Activated effector memory CD4-positive, alpha-beta T cell treated with Interleukin-2 at 50 U/mL for 16 hours (primary cell): ENCODE results near the gene GLS.
"Not testable (repeated sequence)": the region's sequence is repeated elsewhere in the genome, so short reads cannot be mapped to it uniquely, and the experiment has no call there.

Experiments
- DNase-seq: peaks from one replicate; pipeline ENCODE4 v3.0.0-alpha.2; 2020

GLS gene

DNA sequence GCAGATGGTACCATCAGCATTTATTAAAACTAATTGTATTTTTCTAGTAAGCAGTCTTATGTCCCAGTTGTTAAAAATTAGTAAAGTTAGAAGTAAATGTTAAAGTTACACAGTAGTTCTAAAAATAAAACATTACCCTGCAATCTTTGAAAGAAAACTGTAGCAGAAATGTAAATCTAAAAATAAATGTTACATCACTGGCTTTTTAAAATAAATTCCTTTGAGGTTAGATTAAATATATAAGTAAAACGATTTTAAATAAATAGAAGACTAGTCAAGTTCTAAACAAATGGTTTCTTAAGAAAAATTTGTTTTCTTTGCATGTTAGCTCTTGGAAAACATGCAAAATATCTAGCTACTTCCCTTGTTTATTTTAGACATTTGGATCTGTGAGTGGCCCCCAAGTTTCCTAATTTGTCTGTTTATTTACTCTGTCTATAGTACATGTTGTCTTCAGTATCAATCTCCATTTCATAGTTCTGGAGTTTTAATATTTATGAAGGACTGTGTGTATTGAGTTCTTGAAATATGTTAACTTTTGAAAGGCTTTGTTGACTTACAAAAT is 58.2 kb downstream of the GLS start:
- DNase-seq: no peak

DNA sequence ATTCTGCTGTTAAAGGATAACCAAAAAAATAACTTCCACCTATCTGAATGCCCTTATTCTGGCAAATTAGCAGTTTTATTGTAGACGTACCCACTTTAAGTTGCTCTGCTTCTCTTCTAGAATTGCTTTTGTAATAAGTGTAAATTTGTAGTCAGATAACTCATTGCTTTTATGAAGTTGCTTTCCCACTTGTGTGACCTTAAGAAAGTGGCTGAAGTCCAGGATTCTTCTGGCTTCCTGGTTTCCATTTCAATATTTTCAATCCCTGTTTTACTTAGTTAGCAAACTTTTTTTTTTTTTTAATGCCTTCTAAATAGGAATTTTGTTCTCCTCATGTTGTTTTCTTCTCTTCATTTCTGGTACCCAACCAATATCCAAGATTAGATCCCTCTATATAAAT is 59.8 kb downstream of the GLS start:
- no peak for DNase-seq

DNA sequence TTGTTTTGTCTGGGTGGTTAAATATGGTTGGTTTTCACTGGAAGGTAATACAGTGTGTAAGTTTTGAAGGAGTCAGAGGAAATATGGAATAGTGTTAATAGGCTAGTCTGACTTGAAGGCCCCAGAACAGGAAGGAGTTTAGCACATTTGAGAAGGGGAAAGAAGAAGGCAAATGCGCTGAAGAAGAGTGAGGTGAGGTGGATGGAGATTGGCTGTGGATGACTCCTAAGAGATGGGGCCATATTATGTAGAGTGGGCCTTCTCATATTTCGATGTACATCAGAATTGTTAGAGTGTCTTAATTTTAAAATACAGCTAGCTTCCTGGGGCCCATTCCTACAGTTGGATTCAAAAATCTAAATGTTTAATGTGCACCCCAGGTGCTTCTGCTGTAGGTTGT is 61.0 kb downstream of the GLS start:
- DNase-seq: no peak

DNA sequence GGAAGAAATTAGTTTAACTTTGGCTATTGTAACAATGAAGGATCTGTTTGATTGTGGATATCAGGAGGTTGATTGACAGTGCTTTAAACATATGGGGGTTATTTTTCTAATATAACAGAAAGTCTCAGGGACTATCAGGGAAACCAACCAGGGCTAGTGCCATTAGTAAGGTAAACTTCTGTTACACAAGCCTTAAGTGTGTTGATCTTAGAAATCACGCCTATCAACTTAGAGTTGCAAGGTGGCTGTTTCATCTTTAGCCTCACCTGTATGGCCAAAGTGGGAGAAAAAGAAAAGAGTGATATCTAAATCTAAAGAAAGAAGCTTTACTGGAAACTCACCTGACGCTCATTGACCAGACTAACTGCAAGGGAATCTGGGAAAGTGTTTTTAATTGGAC is 62.1 kb downstream of the GLS start:
- DNase-seq: no peak

DNA sequence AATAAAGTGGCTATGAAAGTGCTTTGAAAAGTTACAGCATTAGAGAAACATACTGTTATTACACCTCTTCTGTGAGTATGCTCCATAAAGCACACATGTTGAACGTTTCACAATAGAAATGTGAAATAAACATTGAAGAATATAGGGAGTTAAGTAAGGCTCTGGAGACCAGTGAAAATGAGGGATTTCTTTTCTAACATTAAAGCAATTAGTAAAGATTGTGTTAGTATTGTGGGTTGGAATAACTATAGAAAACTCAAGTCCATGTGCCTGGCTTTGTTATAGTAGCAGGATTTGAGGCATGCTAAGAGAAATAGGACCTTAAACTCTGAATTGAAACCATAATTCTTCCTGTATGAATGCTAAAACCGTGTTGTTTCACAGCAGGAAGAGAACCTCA is 63.1 kb downstream of the GLS start:
- DNase-seq: no peak

DNA sequence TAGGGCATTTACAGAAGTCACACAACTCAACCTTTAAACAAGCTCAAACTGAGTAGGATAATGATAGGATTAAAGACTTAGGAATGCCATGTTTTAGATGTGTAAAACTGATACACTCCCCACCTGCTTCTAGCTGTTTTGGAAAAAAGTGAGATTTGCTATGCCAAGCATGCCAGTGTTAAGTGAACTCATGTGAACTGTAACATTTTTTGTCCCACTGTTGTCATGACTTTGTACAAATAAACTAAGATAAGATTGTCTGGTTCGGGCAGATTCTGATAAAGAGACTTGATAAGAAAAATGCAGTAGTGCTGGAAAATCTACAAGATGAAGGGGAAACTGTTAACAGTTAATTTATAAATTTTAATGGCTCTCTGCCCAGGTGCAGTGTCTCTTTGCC is 66.5 kb downstream of the GLS start:
- no peak for DNase-seq

DNA sequence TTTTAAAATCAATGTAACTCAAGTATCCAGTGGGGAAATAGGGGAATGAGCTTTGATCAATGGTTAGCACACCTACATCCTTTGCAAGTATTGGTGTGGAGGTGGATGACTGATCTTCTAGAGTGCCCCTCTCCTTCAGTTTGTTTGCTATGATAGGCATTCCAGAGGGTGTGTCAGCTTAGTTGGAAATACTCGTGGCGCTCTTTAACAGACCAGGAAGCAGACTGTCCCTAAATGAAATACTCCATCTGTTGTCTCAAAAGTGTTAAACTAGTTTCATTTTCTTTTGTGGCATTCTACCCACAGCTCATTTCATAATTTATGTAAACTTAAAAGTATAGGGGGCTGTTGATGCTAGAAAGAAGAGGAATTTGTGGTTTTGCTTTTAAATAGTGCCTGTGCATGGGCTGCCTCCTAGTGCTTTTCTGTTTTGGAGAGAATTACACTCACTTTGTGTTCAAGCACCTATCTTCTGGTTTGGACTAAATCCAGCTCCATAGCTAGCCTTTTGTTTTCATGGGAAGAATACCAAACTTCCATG is 67.2 kb downstream of the GLS start:
- no peak for DNase-seq

DNA sequence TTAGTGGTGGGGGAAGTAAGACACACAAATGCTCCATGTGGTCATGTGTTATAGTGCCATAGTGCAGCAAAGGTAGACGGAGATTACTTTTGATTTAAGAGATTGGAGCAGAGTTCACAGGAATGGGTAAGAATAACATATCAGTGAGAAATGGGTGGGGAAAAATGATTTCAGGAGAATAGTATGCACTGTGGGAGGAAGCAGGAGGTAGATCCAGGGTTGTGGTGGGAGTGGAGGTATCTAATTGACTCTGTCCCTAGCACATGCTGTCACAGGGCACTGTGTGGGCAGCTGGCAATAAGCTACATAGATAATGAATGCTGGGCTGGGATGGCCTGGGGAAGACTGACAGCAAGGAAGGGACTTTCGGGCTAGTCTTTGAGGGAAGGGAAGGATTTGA is 68.0 kb downstream of the GLS start:
- DNase-seq: no peak

DNA sequence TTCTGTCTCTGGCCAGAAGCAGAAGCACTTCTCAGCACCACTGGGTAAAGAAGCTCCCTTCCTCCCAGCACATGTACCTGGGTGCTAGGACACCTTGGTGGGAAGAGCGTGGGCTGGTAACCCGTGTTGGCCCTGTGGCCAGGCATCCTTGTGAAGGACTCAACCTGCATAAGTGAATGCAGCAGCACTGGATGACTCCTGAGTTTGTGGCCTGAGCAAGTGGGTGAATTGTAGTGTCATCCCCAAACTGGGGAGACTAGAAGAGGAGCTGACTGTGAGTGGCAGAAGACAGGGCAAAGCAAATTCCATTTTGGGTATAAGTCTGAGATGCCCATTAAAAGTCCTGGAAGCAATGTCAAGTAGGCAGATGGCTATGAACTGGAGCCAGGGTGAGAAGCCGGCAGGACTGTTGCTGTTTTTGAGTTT is 70.0 kb downstream of the GLS start:
- DNase-seq: no peak

DNA sequence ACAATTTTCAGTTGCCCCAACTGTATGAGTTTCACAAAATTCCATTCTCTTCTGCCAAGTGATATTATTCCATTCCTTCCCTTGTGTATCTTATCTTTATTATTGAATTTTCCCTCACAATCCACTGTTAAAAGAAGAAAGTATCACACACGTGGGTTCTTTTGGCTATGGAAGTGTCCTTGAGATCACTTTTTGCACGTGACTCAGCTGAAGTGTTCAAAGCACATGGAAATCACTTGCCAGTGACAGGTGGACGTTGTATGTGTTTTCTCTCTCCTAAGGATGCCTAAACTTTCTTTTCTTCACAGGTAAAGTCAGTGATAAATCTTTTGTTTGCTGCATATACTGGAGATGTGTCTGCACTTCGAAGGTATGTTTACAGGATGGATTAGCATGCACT is 72.6 kb downstream of the GLS start:
- no peak for DNase-seq

DNA sequence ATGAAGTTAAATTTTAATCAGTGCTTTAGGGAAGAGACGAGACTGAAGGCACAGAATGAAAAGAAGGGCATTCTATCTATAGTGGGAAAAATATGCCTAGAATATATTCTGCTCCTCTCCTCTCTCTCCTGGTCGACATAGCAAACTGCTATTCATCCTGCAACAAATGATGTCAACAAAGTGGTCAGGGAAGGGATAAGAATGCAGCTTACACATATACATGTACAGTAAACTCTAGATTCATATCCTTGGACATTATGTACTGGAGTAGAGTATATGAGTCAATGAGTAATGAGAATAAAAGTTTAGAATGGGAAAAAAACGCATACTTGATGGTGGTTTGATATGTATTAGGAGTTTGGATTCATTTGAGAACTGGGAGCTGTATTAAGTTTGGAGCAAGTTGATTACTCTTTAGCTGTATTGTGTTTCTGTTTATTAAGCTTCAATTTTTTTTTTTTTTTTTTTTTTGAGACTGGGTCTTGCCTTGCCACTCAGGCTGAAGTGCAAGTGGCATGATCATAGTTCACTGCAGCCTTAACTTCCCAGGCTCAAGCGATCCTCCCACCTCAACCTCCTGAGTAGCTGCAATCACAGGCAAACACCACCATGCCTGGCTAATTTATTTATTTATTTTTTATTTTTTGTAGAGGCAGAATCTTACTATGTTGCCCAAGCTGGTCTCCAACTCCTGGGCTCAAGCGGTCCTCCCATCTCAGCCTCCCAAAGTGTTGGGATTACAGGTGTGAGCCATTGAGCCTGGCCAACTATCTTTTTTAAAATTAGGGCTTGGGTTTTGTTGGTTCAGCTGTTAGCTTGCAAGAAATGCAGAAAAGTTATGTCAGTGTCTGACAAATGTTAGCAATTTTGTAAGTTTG is 79.5 kb downstream of the GLS start:
- DNase-seq: no peak

DNA sequence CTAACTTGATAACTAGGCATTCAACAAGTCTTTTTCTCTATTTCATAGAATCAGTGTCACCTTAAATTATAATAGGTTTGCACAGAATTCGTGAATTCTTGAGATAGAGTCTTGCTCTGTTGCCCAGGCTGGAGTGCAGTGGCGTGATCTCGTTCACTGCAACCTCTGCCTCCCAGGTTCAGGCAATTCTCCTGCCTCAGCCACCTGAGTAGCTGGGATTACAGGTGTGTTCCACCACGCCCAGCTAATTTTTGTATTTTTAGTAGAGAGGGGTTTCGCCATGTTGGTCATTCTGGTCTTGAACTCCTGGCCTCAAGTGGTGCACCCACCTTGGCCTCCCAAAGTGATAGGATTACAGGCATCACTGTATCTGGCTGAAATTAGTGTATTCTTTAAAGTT is 80.5 kb downstream of the GLS start:
- not testable (repeated sequence) for DNase-seq

DNA sequence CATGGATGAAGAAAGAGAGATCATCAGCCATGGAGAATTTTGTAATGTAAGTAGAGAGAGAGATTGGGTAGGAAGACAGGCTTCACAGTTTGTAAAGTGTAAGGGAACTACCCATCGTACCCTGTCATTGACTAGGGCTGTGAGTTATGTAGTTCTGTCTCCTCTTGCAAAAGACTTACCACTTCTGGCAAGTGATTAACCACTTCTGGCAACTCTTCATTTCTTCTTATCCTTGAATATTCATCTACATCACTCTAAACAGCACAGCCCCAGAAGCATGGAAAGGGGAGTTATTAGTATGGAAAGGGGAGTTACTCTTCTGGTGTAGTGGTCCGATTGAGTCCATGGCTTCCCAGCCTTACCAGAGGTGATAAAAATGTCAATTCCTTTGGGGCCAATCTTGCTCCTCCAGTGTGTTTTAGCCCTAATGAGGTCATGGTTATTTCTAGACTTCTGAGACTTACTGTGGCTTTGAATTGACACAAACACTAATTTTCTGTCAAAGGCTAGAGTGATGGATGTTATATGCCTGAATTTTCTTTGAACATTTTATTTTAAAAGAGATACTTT is 81.4 kb downstream of the GLS start:
- DNase-seq: no peak

DNA sequence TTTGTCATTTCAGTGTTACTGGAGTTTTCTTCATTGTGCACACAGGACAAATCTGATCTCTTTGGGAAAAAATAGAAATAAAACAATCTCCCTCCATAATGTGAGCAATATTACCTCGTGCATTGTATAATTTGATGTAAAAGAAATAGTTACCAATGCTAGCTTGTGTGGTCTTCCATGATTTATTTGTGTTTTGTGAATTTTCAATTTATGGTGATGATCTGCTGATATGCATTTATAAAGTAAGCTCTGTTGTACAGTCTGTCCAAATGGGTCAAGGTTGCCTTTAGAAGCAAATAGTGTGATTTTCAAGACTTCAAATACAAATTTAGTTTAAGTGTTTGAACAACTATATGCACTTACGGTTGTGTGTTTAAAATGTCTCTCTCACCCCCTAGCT is 82.5 kb downstream of the GLS start:
- DNase-seq: no peak

DNA sequence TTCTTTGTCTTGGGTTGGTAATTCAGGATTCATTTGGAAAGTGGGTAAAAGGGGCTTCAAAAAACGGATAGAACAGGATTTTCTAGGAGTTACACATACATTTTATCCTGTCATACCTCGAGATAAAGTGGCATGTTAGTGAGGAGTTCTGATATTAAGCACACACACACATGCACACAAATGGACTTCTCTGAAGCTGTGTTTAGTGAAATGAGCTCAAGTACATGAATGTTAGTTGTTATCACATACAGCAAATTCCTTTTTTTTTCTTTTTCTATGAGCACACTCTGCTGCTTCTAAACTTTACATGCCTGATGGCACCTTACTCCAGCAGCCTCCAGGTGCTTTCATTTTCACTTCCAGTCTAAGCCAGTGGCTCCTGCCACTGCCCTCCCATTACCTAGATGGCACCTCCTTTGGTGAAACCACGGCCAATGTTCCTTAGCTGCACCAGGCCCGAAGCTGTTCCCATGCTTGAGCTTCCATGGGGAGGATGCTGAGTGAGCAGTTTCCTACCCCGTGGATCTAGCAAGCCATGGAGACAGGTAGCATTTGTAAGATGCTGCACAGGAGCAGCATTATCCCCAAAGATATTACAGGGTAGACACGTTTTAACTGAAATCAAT is 83.7 kb downstream of the GLS start:
- no peak for DNase-seq

DNA sequence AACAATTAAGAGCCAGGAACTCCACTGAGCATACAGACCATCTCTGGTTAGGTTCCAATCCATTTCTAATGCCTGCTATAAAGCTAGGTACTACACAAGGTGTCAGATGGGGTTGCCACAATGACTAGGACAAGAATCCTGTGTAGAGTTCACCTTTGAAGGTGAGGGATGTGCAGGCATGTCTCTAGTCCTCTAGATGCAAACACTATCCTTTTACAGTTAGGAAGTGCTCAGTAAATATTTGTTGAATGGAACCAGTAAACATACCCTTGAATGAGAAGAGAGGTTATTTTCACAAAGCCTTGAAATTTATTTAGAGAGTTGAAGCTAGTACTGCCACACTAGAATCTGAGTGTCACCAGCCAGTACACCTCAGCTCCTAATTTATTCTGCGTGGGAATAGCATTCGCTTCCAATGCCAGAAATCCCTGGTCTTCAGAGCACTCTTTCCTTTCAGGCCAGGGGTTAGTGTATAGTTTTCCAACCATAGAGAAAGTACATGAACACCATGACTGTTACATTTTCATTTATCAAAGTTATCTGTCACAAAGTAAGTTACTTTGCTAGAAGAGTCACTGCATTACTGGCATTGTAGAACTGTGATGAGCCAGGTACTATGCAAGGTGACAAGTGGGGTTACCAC is 85.1 kb downstream of the GLS start:
- DNase-seq: no peak

DNA sequence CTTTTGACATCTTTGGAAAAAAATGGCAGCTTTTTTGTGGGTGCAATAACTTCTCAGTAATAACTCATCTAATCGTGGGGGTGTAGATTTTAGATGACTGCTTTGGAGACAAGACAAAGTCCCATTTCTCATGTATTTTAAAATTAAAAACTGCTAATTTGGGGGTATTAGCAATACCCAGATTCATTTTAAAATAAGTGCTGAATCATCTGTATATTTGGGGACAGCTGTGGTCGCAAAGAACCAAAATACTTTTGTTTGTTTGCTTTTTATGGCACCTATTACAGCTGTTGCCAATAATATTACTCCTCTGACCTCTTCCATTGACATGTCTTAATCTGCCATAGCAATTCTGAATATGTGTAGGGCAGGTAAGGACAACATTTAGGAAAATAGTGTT is 87.9 kb downstream of the GLS start:
- DNase-seq: no peak

DNA sequence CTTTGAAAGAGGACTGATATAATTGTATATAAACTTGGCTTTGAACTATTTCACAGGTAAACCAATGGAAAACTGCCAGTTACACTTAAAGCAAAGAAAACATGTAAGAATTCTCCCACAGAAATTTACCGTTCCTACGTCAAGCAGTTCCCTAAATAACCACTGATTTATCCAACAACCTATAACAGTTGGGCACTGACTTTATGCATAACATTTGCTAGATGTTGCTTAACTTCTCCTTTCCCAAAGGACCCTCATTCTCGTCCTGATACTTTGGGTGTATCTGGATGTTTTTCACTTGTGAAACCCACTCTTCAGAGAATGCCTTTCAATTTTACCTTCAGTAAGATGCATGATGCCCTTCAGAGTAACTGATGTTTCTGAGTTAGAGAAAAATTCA is 89.5 kb downstream of the GLS start:
- DNase-seq: no peak

DNA sequence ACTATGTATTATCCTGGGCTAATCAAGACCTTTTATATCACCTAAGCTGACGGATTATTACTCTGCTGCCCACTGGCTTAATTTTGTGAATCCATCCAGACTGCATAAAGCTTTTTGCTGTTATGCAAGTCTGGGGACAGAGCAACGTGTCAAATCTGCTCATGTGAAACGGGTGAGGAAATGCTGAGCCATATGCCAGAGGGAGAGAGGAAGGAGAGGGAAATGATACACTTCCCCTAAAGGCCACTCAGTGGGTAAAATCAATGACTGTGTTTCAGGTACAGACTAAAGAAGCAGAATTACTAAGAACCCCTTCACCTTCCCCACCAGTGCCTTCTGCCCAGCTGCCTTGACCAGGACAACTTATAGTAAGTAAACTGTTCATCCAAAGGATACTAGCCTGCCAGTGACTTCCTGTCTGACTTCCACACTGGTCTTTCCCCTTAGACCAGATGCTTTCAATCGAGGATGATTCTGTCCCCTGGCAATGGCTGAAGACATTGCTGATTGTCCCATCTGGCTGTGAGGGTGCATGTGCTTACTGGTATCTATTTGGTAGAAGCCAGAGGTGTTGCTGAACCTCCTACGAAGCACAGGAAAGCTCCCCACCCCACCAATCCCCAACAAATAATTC is 90.4 kb downstream of the GLS start:
- no peak for DNase-seq

DNA sequence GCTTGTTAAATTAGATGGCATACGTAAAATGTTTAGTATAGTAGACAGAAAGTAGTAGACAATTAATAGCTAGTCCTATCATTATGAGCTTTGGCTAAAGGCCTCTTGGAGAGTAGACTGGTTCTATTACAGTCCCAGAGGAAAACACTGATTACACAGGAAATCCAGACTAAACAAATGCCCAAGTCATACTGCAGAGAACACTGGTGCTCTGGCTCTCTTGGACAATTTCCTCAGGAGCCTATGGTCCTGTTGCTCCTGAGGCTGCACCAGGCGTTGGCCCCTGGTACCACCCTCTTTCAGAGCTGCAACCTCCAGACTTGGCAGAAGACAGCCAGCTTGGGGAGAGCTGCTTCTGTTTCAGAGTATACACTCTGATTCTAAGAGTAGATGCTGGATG is 91.6 kb downstream of the GLS start:
- DNase-seq: no peak

DNA sequence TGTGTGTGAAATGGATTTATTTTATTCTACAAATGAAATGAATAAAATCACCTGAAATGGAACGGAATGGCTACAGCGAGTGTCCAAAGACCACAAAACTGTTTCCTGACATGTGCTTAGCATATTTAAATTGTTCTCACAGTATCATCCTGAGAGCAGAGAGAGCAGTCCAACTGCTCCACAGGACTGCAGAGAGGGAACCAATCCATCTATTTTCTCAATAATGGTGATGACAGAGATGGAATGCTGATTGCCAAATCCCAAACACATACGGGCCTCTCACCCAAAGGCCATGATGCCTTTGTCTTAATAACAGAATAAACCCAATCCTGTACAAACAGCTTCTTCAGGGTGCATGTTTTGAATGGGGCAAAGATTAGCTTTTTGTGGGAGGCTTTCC is 92.2 kb downstream of the GLS start:
- DNase-seq: no peak

DNA sequence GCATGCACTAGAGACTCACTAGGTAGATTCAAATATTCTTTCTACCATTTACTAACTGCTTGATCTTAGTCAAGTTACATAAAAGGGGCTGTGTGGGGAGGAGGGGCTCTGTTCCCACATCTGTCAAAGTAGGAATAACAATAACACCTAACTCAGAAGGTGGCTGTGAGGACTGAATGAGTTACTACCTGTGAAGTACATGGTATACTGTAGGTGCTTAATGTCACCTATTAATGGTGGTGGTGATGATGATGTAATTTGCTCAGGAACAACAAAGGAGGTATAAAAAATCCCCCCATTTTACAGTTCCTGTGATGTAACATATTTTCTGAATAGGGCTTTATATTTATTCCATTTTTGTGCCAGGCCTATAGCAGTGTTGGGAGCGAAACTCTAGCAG is 92.6 kb downstream of the GLS start:
- DNase-seq: no peak
